K562 (cell line): Measurements from ENCODE around the gene FA2H.

Experiments
- EGR1 ChIP-seq: fragments of 450-650 bp; conservative IDR thresholded peaks from 2 replicates; pipeline ENCODE4 v1.6.1; 2017; ENCODE audit warnings: mild to moderate bottlenecking
- JUND ChIP-seq, 2 experiments: IDR thresholded peaks; 2 replicates in 1 of 2; 3 replicates in 1 of 2; pipeline ENCODE4 v1.6.1; 2011; ENCODE audit warnings: borderline replicate concordance in 2 of 2, low read depth in 2 of 2, low read length in 2 of 2, improper control_type of control experiment in 1 of 2, missing biosample characterization in 1 of 2, missing genetic modification characterization in 1 of 2, missing genetic modification reagents in 1 of 2
- MTF1 ChIP-seq: fragments of 250-450 bp; sonication (Bioruptor Pico); IDR thresholded peaks from 2 replicates; pipeline ENCODE4 v1.9.0; 2021; ENCODE audit warnings: moderate library complexity, mild to moderate bottlenecking, inconsistent platforms, borderline replicate concordance
- NCOA2 ChIP-seq, 2 experiments: fragments of 450-650 bp; IDR thresholded peaks; 2 replicates each; pipeline ENCODE4 v1.6.1; 2018; ENCODE audit warnings: mild to moderate bottlenecking in 2 of 2, moderate library complexity in 1 of 2; ENCODE audit not compliant: partially characterized antibody in 2 of 2
- NR2C2 ChIP-seq, 2 experiments: fragments of 200-800 bp in 1 of 2; sonication (Bioruptor generic) in 1 of 2; sonication (generic) in 1 of 2; formaldehyde crosslinking in 1 of 2; IDR thresholded peaks; 2 replicates each; pipeline versions ENCODE4 v1.6.1 to v1.8.0; 2016 to 2022; ENCODE audit warnings: mild to moderate bottlenecking in 1 of 2, missing compliant biosample characterization in 1 of 2, missing genetic modification characterization in 1 of 2, missing genetic modification reagents in 1 of 2
- WHSC1 ChIP-seq: IDR thresholded peaks from one replicate; pipeline ENCODE4 v1.6.1; 2012; ENCODE audit warnings: low read length, control low read depth, inconsistent platforms
- ZNF224 ChIP-seq: sonication (generic); formaldehyde crosslinking; IDR thresholded peaks from 2 replicates; pipeline ENCODE4 v1.8.0; 2022; ENCODE audit warnings: mild to moderate bottlenecking, missing genetic modification reagents
- TF ChIP-seq, protein P1 (sequence below): fragments of 450-650 bp; conservative IDR thresholded peaks from 2 replicates; pipeline ENCODE4 v1.6.1; 2016; ENCODE audit warnings: missing genetic modification characterization, low read depth, mild to moderate bottlenecking, missing compliant biosample characterization, moderate library complexity

DNA sequence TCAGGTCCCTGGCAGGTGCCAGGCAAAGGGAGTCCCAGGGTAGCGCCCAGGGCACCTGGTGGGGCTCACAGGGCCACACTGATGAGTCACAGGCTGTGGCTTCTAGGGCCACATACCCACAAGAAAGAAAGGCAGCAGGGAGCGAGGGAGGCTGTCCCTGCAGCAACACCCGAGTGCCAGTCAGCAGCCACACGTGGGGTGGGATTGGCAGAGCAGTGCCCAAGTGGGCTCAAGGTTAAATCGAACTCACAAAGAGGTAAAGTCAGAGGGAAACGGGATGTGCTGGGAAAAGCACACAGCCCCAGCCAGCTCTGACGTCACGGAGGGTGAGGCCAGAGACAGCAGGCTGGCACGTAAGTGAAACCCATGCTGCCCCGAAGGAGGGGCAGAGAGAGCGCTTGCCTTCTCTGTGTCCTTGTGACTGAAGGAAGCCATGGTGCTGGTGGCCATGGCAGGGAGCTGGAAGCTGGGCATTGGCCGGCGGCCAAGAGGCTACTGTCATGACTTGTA lies 33.8 kb downstream of the FA2H start:
- TF ChIP-seq JUND (IDR thresholded peaks at IDR 0.05; ENCODE audit: borderline replicate concordance, low read depth, low read length) (no peak), JUND (tag; IDR thresholded peaks at IDR 0.05; ENCODE audit: borderline replicate concordance, low read depth, low read length) (no peak), WHSC1 (no peak), ZNF224 (CRISPR knock-in tag) (no peak), EGR1 (no peak), NCOA2 (IDR thresholded peaks at IDR 0.05; ENCODE audit: partially characterized antibody in 2 of 2) (no peak), NR2C2 (CRISPR knock-in tag; IDR thresholded peaks at IDR 0.05) (no peak), NR2C2 (tag; IDR thresholded peaks at IDR 0.05) (no peak), MTF1 (no peak)
- TF ChIP-seq, protein P1, sequence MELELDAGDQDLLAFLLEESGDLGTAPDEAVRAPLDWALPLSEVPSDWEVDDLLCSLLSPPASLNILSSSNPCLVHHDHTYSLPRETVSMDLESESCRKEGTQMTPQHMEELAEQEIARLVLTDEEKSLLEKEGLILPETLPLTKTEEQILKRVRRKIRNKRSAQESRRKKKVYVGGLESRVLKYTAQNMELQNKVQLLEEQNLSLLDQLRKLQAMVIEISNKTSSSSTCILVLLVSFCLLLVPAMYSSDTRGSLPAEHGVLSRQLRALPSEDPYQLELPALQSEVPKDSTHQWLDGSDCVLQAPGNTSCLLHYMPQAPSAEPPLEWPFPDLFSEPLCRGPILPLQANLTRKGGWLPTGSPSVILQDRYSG (tag) = no peak
